Stimulated activated CD4-positive, alpha-beta T cell treated with anti-CD3 and anti-CD28 coated beads, TNF-alpha, amount 100 ng/mL, for 4 hours (primary cell): ENCODE measurements around the gene NCEH1.

ENCODE experiments used
- DNase-seq, 3 experiments: peaks; one replicate each; pipeline ENCODE4 v3.0.0-alpha.2; 2020; ENCODE audit warnings: low read depth in 3 of 3

Gene NCEH1

DNA sequence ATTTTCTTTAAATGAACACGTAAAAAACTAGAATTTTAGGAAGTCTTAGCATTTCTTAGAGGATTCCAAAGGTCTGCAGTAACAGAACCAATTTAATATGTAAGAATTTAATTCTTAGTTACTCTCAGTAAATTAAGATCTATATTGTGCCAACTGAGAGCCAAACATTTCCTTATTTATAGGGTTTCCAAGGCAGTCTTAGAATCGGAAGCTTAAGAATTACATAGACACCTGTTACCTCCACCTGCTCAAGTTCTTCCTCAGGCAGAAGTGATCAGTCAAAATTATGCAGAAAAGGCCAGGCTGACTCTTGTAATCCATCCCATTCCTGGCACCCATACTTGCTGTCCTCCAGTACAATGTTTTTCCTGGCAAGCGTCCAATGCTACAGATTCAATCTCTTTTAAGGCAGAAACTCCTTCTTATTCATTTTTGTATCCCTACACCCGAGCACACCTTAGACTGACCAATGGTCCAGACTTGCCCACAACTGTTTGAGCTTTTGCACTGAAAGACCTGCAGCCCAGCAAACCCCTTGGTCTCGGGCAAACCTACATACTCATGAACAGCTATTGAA, 64.3 kb downstream of the NCEH1 start:
- no peak for DNase-seq

DNA sequence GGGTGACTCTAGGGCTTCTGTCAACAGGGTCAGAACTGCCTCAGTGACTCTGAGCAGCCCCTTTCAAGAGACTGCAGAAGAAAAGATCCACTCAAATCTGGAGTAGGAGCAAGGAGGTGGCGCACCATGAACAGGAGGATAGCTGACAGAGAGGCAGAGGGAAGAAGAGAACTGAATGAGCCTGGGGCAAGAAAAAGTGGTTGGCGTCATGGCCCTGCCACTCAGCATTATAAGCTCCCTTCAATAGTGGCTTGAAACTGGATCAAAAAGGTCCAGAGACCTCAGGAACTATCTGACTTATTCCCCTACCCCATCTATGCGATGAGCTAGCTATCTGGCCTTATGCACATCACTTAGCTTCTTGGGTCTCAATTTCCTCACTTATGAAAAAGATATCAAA, 66.6 kb downstream of the NCEH1 start:
- DNase-seq = no peak

DNA sequence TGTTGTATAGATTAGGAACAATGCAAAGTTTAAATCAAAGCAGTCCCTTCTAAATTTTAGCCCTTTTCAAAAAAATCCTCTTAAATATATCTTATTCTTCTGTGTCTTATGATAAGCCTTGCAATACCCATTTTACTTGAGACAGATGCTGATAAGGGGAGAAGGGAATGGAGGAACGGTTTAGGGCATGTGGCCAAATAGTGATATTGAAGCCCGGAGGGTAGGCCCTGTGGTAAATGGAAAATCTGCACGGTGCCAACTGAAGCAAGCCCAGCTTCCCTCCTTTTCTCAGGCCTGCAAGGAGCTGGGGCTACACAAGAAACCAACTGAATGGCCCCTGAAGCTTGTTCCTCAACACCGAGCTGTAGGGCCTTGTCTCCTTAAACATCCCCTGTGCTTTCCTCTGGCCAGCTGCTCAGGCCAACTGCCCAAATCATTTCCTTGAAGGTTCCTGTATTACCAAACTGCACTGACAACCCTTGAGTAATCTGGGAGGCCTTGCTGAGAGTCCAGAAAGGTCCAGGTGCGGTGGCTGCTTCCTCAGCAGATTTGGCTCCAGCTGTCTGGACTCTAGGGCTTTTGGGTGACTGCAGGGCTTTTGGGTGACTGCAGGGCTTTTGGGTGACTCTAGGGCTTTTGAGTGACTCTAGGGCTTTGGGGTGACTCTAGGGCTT, 67.2 kb downstream of the NCEH1 start:
- no peak for DNase-seq

DNA sequence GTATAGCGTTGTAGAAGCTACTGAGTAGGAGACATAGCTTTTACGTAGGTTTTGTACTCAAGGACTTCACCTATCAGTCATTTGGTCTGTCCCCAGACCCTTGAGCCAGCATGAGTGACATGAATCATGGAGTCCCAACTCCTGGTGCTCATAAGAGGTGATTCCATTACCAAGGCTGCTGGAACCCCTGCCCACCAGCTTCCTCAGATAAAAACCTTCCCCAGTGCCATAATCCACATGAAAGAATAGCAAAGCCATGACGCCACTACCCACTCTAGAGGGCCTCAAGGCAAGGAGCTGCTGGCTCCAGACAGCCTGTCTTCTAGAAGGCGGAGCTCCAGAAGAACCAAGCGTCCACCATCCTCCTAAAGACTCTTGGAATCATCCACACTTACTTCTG, 69.6 kb downstream of the NCEH1 start:
- no peak for DNase-seq

DNA sequence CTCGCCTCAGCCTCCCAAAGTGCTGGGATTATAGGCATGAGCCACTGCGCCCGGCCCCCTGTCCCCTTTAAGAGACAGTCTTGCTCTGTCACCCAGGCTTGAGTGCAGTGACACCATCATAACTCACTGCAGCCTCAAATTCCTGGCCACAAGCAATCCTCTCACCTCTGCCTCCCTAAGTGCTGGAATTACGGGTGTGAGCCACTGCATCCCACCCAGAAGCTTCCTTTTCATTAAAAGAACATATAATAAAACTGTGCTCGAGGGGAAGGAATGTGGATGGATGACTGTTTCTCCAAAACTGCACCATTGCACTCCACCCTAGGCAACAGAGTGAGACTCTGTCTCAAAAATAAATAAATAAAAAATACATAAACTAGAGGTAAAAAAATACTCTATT, 70.1 kb downstream of the NCEH1 start:
- DNase-seq = no peak

DNA sequence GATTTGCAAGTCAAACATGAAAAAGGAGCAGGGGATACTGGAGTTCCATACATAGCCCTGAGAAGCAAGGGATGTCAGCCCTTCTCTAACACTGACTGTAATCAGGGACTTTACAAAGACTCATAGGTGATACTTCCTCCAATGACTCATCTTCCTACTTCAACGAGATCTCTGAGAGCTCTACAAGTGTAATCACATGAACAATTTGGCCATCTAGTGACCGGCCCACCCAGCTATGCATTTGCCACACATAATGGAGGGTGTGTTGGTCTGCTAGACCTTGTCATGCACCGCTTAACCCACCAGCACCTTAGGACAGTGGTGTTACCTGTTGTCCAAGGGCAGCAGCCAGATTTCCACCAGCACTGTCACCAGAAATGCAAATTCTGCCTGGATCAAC, 75.3 kb downstream of the NCEH1 start:
- no peak for DNase-seq

DNA sequence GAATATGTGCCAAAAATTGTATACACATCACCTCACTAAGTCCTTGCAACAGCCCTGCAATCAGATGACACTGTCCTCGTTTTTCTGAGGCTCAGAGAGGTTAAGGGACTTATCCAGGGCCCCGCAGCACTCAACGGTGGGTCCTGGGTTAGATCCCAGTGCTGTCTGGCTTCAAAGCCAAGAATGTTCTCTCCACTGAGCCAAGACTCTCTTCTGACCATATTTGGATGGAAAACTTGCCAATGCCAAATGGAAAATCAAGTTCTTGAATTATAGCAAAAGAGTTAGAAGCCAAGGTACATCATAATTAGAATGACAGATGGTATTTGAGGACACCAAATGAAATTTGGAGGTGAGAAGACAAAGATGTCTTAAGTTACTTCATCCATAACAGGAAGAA, 75.9 kb downstream of the NCEH1 start:
- DNase-seq = no peak

DNA sequence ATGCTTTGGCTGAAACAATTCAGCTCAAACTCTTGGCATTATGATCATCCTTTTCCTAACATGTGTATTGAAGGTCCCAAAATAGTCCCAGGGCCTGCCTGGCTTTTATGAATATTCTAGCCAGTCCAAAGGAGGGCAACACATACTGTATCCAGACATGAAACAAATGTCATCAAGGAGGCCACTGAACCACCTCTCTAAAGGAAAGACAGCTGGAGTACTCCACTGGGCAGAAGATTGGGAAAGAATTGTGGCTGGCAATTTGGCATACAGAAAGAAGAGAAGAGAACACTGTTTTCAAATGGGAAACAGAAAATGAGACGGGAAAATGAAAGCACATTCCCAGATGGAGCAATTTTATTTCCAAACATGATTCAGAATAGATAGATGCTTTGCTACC, 80.6 kb downstream of the NCEH1 start:
- no peak for DNase-seq

DNA sequence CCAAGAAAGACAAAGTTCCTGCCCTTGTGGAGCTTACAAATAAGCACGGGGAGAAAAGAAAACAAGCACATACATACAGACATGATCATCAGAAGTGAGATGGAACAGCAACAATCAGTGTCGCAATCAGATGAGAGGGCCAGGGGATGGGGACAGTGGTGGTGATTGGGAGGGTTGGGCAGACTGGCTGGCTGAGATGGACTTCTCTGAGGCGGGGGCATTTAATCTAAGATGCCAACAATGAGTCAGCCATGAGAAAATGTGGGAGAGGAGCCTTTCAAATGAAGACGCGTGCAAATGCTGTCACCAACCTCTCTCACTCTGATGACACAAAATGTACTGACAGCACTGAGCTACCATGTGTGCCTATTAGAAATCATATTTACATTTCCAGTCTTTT, 81.4 kb downstream of the NCEH1 start:
- DNase-seq = no peak

DNA sequence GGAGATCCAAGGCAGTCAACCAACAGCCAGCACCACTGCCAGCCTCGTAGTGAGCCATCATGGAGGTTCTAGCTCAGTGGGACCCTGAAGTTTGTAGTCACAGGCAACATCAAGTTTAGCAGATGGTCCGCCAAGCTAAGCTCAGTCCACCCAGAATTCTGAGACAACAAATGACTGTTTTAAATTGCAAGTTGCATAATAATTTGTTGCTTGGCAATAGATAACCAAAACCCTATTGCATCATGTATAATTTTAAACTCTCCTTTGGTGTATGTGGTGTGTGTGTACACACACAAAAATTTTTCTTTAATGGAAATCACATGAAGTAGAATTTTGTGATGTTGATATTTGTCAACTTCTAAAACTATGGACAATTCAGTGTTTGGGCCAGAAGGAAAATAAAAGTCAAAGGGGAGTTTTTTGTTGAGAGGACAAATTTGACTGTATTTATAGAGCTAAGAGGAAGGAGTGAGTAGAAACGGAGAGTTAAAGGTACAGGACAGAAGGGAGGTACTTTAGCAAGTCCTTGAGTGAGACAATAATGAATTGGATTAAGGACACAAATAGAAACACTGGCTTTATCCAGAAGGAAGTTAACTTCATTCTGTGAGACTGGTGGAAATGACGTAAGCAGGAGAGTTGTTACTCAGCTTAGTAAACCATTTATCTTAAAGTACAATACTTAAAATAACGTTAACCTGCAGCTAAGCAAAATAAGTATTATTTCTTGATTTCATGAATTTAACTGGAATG, 83.6 kb downstream of the NCEH1 start:
- DNase-seq = no peak

DNA sequence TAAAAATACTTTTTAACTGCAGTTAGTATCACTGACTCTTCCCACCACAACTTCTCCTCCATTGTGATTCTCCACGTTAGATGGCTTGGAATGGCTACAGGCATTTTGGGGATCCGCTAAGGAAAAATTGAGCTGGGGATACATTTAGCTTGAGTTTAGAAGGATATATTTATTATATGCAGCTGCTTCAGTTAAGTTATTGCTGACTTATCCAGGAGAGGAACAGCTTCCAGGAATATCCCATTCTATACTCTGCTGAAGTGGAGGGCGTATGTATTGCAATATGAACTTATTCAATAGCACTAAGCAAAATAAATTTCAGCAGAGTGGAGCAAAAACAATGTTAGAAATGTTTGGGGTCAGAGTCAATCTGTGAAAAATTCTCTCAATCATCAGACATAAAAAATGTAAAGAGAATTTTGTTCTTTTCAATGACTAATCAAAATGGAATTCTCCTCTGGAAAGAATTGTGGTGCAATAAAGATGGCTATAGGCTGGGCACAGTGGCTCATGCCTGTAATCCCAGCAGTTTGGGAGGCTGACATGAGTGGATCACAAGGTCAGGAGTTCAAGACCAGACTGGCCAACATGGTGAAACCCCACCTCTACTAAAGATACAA, 84.7 kb downstream of the NCEH1 start:
- DNase-seq = no peak

DNA sequence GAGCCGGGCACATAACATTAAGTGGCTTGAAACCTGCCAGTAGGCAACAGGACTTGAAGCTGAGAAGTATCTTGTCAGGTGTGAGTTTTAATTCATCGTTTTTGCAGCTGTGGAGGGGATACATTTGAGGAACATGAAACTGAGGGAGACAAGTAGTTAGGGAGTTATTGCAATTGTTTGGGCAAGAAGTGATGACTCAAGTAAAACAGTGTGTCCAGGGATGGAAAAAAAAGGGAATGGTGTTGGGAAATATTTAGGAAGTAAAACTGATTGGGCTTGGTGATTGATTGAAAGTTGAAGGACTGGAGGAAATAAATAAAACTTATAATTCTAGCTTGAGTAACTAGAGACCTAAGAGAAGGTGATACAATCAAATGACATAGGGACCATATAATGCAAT, 85.5 kb downstream of the NCEH1 start:
- no peak for DNase-seq

DNA sequence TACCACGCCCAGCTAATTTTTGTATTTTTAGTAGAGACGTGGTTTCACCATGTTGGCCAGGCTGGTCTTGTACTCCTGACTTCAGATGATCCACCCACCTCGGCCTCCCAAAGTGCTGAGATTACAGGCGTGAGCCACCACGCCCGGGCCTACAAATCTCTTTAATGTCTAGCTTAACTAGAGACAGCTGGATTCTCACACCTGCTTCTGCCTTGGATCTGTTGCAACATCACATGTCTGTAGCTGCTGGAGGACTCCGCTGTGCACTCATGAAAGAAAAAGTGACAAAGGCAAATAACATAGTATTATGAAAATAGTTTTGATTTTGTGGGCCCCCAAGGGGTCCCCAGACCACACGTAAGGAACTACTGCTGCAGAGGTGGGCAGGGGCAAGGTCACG, 85.9 kb downstream of the NCEH1 start:
- DNase-seq = no peak

DNA sequence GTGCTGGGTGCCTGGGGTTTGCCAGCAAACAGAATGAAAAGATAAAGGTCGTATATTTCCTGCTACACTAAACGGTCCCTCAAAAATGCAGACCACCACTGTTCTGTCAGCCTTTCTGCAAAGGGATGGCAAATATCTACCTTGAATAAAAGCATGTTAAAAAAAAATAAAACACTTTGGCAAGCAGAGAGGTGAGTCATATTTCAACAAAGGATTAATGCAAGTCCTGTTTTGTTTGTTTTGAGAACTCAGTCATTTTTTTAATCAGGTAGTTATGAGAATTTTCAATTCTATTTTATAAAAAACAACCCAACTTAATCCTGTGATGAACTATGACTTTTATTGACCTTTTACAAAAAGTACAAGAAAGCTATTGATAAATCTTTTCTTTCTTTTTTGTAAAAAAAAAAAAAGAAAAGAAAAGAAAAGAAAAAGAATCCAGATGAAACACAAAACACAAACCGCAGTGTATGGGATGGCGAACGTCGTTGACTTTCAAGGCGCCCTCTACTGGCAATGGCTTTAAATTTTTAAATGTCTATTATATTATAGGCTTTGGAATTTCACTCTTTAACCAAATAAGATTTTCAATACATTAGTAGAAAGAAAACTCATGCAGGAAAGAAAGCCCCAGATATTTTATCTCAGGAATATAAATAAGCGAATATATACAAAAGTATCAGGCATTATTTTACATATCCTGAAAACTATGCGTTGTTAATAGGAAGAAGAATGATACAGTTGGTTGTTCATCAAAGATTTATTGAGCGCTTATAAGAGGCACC, 87.8 kb downstream of the NCEH1 start:
- DNase-seq = peak in 1 of 3 experiments; percentile 18

DNA sequence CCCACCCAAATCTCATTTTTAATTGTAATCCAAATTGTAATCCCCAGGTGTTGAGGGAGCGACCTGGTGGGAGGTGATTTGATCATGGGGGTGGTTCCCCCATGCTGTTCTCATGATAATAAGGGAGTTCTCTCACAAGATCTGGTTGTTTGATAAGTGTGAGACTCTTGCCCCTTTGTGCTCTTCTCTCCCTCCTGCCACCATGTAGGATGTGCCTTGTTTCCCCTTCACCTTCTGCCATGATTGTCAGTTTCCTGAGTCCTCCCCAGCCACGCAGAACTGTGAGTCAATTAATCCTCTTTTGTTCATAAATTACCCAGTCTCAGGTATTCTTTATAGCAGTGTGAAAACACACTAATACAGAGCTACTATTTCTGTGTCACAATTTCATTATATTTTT, 88.7 kb downstream of the NCEH1 start:
- no peak for DNase-seq

DNA sequence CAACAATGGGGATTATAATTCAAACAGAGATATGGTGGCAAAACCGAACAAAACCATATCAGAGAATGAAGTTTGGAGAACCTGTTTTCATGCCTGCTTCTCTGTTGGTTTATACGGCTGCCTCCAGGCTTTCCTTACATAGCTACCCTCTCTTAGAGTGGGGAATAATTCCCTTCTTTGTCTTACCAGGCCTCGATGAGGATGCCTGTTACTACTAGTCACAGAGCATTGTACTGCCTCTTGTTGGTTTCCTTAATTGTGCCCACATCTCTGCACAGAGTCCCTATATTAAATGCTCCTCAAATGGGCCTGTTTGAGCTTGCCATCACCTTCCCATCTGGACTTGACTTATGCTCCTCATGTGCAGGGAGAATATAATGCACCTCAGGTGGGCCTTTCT, 92.9 kb downstream of the NCEH1 start:
- no peak for DNase-seq

DNA sequence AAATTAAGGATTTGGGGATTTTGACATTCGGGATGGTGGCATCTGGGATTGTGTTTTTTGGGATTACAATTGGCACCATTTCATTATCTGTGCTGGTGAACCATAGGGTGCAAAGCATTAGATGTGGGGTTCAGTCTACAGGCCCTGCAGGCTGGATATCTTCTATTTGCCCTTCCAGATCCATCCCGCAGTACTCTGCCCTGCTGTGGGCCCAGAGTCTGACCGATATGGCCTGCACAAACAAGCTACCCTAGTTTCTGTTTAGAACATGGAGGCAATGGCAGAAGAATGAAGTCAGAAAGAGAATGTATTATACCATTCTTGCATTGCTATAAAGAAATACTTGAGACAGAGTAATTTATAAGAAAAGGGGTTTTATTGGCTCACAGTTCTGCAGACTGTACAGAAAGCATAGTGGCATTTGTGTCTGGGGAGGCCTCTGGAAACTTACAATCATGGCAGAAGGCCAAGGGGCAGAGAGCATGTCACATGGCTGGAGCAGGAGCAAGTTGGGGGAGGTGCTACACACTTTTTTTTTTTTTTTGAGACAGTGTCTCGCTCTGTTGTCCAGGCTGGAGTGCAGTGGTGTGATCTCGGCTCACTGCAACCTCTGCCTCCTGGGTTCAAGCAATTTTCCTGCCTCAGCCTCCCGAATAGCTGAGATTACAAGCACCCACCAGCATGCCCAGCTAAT, 93.7 kb downstream of the NCEH1 start:
- DNase-seq = no peak

DNA sequence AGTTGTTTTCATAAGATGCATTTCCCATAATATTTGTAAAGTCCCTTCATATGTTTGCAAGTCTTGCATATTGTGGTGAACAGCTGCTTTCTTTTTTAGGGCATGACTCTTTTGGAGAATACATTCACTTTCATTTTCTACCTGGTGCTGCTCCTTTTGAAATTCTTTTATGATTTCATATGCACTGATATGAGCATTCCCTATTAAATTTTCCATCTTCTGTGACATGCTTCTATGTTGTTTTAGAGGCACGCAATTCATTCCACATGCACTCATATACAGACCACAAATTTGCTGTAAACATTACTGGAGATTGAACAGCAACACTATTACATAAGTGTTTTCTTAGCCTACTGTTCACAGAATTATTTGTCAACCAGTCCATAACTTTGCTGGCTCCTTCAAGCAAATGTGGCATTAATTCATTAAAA, 94.8 kb downstream of the NCEH1 start:
- DNase-seq = no peak

DNA sequence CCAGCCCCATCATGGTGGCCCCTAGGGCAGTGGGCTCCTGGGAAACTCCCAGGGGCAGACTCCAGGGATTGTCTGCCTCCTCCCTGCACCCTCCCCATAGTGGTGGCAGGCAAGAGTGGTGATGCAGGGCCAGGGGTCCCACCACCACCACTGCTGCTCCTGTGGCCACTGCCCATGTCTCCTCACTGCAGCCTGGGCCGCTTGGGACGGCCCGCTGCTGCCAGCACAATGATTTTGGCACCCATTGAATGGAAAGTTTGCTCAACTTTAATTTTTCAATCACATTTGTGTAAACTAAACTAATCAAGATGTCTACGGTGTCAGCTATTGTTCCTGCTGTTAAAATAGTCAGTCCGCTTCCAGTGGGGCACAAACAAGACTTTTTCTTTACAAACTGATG, 95.6 kb downstream of the NCEH1 start:
- no peak for DNase-seq

DNA sequence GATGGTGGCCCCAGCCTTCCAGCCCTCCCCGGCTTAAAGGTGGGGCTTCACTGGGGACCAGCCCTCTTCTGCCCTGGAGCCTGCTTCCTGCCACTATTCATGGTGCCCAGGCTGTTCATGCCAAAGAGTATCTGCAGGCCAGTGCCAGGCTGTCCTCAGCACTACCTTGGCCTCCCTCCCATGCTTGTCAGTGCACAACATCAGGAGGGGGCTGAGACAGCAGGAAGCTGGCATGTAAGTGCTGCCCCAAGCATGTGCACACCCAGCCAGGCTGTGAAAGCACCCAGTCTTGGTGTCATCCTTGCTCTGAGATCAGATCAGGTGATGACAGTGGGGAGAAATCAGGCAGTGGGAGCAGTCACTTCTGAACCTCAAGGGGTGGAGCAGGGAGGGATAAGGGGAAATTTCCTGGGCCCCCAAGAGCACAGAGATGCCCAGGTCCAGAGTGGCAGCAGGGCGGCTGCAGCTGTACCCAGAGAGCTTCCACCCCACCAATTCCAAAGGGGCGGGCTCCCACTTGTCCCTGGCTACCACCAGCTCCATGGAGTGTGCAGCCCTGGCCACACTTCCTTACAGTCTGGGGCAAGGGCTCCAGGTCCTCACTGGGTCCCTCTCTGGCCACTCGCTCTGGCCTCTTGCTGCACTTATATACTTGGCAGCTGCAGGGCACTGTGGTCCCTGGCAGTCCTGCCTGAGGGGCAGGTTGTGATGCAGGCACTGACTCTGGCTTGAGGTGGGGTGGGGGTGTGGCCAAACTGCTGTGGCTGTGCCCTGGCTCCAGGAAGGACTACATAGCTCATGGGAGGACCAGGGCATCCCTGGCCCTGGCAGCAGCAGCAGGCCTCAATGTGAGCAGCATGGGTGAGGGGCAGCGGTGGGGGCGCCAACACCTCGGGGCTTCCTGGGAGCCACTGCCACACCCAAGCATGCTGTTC, 96.3 kb downstream of the NCEH1 start:
- no peak for DNase-seq
